ENCODE measurements around the gene INTS4.

- TF ChIP-seq REST (IDR thresholded peaks at IDR 0.05; ENCODE audit: insufficient read depth in 1 of 2, low read depth in 2 of 2, low read length in 2 of 2) (no peak), POLR2AphosphoS5 (IDR thresholded peaks at IDR 0.05; ENCODE audit: low read depth, low read length) (no peak), TAF1 (IDR thresholded peaks at IDR 0.05; ENCODE audit: borderline replicate concordance, insufficient read depth, low read length) (no peak), FOXP2 (optimal IDR thresholded peaks at IDR 0.05; ENCODE audit: borderline replicate concordance, extremely low read depth, extremely low read length, insufficient read depth) (no peak)
These were observed 121.1 kb downstream of the INTS4 start for GRCh38 chr11:77873345-77873744.

Measured in PFSK-1 (cell line).